ENCODE results near the gene CACNA1B. TPM values are rescaled to one million over a fixed set of nuclear protein-coding genes. Genes with fewer than 3 reads are reported as not detected.

Gene CACNA1B
- total RNA-seq, 2 donors from 2014 or later: 0.26 to 0.99 TPM

DNA sequence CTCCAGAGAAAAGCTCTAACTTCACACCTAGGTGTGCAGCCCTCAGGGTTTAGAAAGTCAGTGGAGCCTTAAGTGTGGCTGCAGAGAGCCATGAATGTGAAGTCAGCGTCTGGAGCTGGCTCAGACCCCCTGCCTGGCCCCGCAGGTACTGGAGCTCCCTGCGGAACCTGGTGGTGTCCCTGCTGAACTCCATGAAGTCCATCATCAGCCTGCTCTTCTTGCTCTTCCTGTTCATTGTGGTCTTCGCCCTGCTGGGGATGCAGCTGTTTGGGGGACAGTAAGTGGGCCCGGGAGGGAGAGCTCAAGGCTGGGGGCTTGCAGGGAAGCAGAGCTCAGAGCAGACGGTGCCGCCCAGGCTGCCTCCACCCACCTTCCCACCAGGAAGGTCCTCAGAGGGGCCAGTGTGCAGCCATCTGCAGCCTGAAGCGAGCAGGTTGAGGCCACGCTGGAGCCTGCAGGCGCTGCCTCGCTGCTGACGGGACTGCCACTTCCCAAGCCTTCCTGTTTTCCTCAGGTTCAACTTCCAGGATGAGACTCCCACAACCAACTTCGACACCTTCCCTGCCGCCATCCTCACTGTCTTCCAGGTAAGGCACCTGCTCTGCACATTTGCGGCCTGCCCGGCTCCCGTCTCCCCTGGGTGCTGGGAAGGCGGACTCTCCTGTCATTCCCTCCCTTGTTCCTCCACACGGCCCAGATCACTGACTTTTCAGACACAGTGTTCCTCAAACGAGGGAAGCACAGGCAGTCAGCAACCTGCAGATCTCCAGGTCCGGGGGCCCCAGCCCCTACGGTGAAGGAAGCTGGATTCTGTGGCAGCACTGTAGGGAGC is 108.9 kb downstream of the CACNA1B start:
- WGBS, 2 donors: 68 to 80% methylated on average over 10 to 22 of the region's 22 CpGs
- no peak for ATAC-seq
- no peaks in the 10 kb centered on the region for H3K27me3 ChIP-seq

DNA sequence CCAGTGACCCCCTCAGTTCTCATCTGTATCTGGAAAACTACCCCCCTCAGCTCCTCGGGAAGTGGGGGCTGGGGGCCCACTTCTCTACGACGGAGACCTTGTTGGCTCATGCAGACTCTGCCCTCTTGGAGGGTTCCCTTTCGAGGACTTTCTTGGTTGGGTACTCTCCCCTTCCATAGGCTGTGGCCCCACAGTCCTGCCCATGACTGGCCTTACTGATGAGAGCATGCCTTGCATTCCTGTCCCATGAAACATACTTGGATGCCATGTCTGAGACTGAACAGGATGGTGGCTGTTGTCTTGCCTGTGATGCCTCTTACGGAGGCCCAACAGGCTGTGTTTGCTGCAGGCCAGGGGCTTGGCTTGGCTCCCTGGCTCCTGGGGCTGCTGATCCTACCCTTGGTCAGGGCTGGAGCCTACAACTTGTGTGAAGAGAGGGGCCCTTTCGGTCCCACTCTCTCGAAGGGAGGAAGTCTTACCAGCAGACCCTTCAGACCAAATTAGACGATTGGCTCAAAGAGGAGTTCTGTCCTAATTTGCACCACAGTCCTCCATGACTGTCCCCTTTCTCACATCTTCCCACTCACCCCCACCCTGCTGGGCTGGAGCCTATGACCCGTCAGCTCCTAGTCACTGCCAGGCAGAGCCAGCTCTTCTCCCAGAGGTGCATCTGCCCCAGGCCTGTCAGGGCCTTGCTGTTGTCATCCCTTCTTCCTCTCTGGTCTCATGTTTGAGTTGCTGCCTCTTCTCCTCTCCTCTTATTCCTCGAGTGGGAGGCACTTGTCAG is 109.9 kb downstream of the CACNA1B start:
- Histone ChIP-seq H3K9me3 (no peaks in the 10 kb centered on the region), H3K27ac (no peak overlapping the region), H3K27me3 (no peaks in the 10 kb centered on the region), H3K36me3 (replicated peaks in 1 of 2; ENCODE audit: insufficient read depth in 1 of 2, low read depth in 2 of 2) (no peaks in the 10 kb centered on the region), H3K4me3 (no peak overlapping the region), H3K4me1 (no peaks in the 10 kb centered on the region)
- no peak for TF ChIP-seq POLR2A (IDR thresholded peaks at IDR 0.05)
- TF ChIP-seq, protein P1, sequence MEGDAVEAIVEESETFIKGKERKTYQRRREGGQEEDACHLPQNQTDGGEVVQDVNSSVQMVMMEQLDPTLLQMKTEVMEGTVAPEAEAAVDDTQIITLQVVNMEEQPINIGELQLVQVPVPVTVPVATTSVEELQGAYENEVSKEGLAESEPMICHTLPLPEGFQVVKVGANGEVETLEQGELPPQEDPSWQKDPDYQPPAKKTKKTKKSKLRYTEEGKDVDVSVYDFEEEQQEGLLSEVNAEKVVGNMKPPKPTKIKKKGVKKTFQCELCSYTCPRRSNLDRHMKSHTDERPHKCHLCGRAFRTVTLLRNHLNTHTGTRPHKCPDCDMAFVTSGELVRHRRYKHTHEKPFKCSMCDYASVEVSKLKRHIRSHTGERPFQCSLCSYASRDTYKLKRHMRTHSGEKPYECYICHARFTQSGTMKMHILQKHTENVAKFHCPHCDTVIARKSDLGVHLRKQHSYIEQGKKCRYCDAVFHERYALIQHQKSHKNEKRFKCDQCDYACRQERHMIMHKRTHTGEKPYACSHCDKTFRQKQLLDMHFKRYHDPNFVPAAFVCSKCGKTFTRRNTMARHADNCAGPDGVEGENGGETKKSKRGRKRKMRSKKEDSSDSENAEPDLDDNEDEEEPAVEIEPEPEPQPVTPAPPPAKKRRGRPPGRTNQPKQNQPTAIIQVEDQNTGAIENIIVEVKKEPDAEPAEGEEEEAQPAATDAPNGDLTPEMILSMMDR (IDR thresholded peaks at IDR 0.05): no peak
- no peak for DNase-seq
- WGBS, 2 donors: 63 to 69% methylated on average over 10 of the region's 10 CpGs
- ATAC-seq: no peak
- intact Hi-C loops (cut with DNase I): no loop called here

More for the DNA sequence above, 108.9 kb downstream of the CACNA1B start:
- Histone ChIP-seq H3K36me3 (replicated peaks in 1 of 2; ENCODE audit: insufficient read depth in 1 of 2, low read depth in 2 of 2) (no peaks in the 10 kb centered on the region), H3K27ac (no peak overlapping the region), H3K4me3 (no peak overlapping the region), H3K9me3 (no peaks in the 10 kb centered on the region), H3K4me1 (no peaks in the 10 kb centered on the region)
- intact Hi-C loops (cut with DNase I): no loop called here
- DNase-seq: no peak
- no peak for TF ChIP-seq POLR2A (IDR thresholded peaks at IDR 0.05)
- TF ChIP-seq, protein P1 (IDR thresholded peaks at IDR 0.05): no peak

DNA sequence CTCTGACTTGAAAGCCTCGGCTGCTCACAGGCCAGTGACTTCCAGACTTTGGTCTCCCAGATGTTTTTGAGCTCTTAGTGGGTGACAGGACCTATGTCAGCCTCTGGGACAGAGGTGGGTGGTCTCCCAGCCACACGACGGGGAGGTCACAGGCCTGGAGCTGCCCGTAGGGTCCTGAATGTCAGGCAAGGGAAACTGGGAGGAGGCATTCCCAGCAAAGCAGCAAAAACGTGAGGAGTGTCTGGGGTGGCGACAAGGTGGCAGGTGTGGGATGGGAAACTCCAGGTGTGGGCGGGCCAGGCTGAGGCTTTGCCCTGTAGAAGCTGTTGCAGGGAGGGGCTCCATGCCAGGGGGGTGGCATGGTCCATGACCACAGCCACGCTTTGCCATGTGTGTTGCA is 110.5 kb downstream of the CACNA1B start:
- Histone ChIP-seq H3K4me3 (no peak overlapping the region), H3K27ac (no peak overlapping the region), H3K9me3 (no peaks in the 10 kb centered on the region), H3K4me1 (no peaks in the 10 kb centered on the region), H3K36me3 (replicated peaks in 1 of 2; ENCODE audit: insufficient read depth in 1 of 2, low read depth in 2 of 2) (no peaks in the 10 kb centered on the region), H3K27me3 (no peaks in the 10 kb centered on the region)
- no peak for TF ChIP-seq POLR2A (IDR thresholded peaks at IDR 0.05)
- TF ChIP-seq, protein P1 (IDR thresholded peaks at IDR 0.05): no peak
- 40 to 59% methylated on average over 8 of the region's 8 CpGs for WGBS, 2 donors
- no peak for ATAC-seq
- intact Hi-C loops (cut with DNase I): no loop called here
- no peak for DNase-seq

DNA sequence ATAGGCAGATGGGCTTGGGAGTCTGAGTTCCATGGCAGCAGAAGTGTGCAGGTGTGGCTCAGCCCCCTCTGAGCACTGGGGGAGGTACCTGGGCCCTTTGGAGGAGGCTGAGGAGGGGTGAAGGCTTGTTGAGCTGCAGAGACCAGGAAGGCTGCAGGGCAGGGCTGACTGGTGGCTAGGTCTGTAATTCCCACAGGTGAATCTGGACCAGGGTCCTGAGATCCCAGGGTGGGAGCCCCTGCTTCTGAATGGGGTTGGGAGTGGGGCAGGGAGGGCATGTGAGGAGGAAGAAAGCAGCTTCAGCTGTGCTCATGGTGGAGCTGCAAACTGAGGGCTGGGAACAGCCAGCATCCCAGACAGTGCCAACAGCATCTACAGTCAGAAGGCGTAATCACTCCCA is 111.1 kb downstream of the CACNA1B start:
- Histone ChIP-seq H3K4me1 (no peaks in the 10 kb centered on the region), H3K36me3 (replicated peaks in 1 of 2; ENCODE audit: insufficient read depth in 1 of 2, low read depth in 2 of 2) (no peaks in the 10 kb centered on the region), H3K27ac (no peak overlapping the region), H3K9me3 (no peaks in the 10 kb centered on the region), H3K4me3 (no peak overlapping the region), H3K27me3 (no peaks in the 10 kb centered on the region)
- intact Hi-C loops (cut with DNase I): no loop called here
- WGBS, 2 donors: 73 to 92% methylated on average over 1 of the region's 1 CpG
- ATAC-seq (no peak), DNase-seq (no peak)
- TF ChIP-seq POLR2A (IDR thresholded peaks at IDR 0.05): no peak
- TF ChIP-seq, protein P1 (IDR thresholded peaks at IDR 0.05): no peak
